Non-pigmented ciliary epithelial cell (primary cell): Measurements from ENCODE around the gene PCSK1.
"Not testable (repeated sequence)": the region's sequence is repeated elsewhere in the genome, so short reads cannot be mapped to it uniquely, and the experiment has no call there.

Experiments
- DNase-seq: peaks from one replicate; pipeline ENCODE4 v3.0.0-alpha.2; 2010; ENCODE audit warnings: low read depth

The PCSK1 gene

GRCh38 chr5:96372726-96373380 lies 60.2 kb downstream of the PCSK1 start:
- DNase-seq, result no peak

DNA sequence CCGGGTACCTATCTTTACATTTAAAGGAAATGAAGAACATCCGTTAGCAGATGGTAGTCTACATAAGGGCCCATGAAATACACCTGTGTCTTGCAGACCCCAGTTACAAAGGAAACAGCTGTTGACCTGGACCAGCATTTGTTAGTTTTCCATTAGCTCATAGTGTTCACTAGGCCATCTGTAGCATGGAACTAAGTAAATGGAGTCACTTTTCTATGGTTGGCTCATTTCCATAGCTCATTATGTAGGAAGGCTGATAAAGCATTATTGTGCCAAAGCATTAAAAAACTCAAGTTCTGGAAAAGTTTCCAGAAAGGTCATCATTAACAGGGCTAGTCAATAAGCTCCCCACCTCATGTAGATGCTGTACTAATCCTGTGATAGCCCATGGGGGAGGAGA lies 62.1 kb downstream of the PCSK1 start:
- no peak for DNase-seq

DNA sequence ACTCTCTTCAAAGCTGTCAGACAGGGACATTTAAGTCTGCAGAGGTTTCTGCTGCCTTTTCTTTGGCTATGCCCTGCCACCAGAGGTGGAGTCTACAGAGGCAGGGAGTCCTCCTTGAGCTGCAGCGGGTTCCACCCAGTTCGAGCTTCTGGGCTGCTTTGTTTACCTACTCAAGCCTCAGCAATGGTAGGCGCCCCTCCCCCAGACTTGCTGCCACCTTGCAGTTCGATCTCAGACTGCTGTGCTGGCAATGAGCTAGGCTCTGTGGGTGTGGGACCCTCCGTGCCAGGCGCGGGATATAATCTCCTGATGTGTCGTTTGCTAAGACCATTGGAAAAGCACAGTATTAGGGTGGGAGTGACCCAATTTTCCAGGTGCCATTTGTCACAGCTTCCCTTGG lies 65.7 kb downstream of the PCSK1 start:
- DNase-seq, result not testable (repeated sequence)

DNA sequence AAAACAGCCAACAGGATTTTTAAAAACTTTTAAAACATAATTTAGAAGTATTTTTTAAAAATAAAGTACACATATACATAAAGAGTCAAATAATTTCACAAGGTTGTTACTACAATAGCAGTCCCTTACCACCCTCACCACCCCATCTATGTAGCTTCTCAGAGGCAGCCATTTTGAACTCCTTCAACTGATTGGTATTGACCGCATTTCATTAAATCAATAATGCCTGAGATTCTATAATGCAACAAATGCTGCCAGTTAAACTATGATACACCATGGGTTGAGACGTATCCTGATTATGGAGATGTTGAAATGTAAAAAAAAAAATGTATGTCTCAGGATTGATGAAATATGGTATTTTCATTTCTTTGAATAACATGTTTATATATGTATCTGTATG lies 78.8 kb downstream of the PCSK1 start:
- no peak for DNase-seq

DNA sequence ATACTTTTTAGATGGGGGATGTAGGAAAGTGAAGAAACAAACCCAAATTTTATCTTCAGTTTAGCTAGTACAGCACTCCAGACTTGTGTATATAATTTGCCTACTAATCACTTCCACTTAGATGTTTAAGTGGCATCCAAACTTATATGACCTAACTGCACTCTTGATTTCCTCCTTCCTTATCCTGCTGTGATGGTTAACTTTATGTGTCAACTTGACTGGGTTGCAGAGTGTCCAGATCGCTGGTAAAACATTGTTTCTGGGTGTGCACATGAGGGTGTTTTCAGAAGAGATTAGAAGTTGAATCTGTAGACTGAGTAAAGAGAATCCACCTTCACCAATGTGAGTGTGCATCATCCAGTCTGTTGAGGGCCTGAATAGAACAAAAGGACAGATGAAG lies 79.8 kb downstream of the PCSK1 start:
- no peak for DNase-seq

- DNase-seq, result no peak
Observed at GRCh38 chr5:96350678-96351077, 82.4 kb downstream of the PCSK1 start.

GRCh38 chr5:96348536-96348935 lies 84.5 kb downstream of the PCSK1 start:
- DNase-seq, result no peak

DNA sequence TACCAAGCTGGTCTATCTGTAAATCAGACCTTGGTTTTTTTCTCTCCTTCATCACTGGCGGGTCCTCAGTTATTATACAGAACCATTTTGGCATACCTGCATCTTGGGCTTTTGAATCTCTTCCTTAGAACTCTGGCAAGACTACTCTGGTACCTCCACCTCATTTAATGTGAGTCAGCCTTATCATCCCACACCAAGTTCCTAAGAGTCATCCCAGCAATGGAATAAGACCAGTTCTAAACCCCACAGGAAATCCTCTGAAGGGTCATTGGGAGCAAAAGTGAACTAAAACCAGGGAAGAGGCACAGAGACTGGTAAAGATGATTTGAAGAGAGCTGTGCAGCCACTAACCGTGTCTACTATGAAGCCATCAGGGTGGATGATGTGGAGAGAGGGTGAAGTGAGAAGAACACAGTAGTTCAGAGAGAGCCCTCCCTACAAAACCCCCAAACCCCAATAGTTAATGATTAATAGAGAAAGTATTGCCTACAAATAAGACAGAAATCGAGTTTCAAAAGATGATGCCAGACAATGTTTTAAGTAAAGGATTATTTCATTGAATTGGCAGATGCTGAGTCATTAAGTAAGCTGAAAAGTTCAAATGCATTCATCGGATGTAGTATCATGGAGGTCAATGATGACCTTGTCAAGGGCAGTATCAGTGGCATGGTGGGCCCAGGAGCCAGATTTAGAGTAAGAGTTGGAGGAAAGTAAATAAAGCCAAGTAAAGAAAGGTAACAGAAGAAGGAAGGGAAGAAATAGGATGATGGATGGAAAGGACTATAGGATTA lies 85.4 kb downstream of the PCSK1 start:
- DNase-seq, result no peak

- DNase-seq, result peak; percentile 60
Observed at GRCh38 chr5:96344678-96345577, 88.1 kb downstream of the PCSK1 start.

DNA sequence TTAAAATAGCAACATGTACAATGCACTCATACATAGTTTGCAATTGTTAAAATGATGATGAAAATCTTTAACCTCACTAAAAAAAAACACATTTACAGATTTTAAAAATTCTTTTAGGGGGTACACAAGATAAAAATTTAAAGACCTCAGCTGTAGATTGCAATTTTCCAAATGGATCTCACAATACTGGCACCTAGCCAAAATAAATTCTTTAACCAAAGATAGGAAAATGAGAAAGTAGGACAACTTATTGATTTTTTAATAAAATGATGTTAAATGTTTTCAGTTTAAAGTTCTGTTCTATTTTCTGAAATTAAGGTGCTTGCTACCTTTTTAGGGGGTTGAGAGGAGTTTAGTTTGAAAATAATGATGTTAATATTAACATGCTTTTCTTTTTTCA lies 90.0 kb downstream of the PCSK1 start:
- no peak for DNase-seq

DNA sequence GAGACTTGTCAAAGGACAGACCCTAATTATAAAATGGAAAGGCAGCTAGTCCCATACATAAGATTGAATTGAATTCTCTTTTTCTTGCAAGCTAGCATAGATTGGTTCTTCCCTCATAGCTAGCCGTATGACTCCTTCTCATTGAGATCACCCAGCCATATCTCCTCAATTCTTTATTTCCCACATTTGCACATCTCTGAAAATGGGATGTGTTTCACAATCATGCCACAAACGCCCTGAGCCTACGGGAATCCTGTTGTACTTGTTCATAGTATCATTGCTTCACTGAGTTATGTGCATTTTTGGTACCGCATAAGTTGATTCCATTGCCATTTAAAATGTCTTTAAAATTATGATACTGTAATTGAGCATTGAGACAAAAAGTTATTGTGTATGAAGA lies 90.5 kb downstream of the PCSK1 start:
- no peak for DNase-seq
